RWPE2 (cell line): ENCODE results near the gene ZC3H15.

Experiments
- ATAC-seq: fragments of 200-7000 bp; cut with Tn5 transposase; 3 replicates; pipeline ENCODE4 v1.9.1; 2021; ENCODE audit warnings: low read depth
- DNase-seq: peaks from one replicate; pipeline ENCODE4 v3.0.0-alpha.2; 2020; ENCODE audit warnings: low spot score
- H3K27ac ChIP-seq: fragments of 450-650 bp; 2 replicates; pipeline ENCODE4 v1.5.1; 2017; ENCODE audit warnings: mild to moderate bottlenecking; ENCODE audit not compliant: poor library complexity, severe bottlenecking
- H3K27me3 ChIP-seq: fragments of 250-450 bp; sonication (Bioruptor Pico); 2 replicates; pipeline ENCODE4 v1.5.1; 2021; ENCODE audit warnings: mild to moderate bottlenecking, moderate library complexity; ENCODE audit not compliant: insufficient read depth, poor library complexity, severe bottlenecking
- H3K36me3 ChIP-seq: fragments of 250-450 bp; sonication (Bioruptor Pico); 2 replicates; pipeline ENCODE4 v1.5.1; 2020; ENCODE audit warnings: low read depth, mild to moderate bottlenecking, moderate library complexity
- H3K4me1 ChIP-seq: fragments of 250-450 bp; sonication (Bioruptor Pico); 2 replicates; pipeline ENCODE4 v1.5.1; 2021; ENCODE audit warnings: mild to moderate bottlenecking, moderate library complexity; ENCODE audit not compliant: insufficient read depth, poor library complexity, severe bottlenecking
- H3K4me3 ChIP-seq: fragments of 250-450 bp; sonication (Bioruptor Pico); 2 replicates; pipeline ENCODE4 v1.5.1; 2021; ENCODE audit warnings: mild to moderate bottlenecking, moderate library complexity; ENCODE audit not compliant: severe bottlenecking
- H3K9me3 ChIP-seq: fragments of 250-450 bp; sonication (Bioruptor Pico); 2 replicates; pipeline ENCODE4 v1.5.1; 2021; ENCODE audit warnings: mild to moderate bottlenecking, moderate library complexity; ENCODE audit not compliant: severe bottlenecking
- CTCF ChIP-seq: fragments of 450-650 bp; IDR thresholded peaks from one replicate; pipeline ENCODE4 v1.5.1; 2017; ENCODE audit warnings: mild to moderate bottlenecking, moderate library complexity; ENCODE audit not compliant: poor library complexity, severe bottlenecking

Gene ZC3H15

DNA sequence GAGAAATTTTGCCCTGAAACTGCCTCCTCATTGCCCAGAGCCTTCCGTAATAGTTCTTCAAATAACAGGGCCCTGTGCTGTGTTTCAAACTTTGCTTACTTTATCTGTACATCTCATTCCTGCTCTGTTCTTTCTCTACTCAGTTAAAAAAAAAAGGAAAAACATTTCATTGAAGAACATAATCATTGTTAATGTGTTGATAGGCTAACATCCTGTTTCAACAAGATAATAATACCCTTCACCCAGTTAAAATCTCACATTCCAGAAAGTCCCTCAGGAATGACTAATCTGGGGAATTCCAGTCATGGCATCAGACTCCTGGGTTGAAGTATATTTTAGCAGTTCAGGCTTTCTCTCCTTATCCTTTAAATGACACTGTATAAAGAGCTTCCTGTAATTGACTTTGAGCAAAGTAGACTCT, 58.2 kb downstream of the ZC3H15 start:
- peak overlapping the region; percentile 89 for H3K27ac ChIP-seq
- no peaks in the 10 kb centered on the region for H3K9me3 ChIP-seq
- no peak for DNase-seq
- no peaks in the 10 kb centered on the region for H3K27me3 ChIP-seq
- H3K36me3 ChIP-seq: no peaks in the 10 kb centered on the region
- H3K4me3 ChIP-seq: no peak overlapping the region
- no peak for TF ChIP-seq CTCF
- H3K4me1 ChIP-seq: peaks cover 19% of the 10 kb centered on the region
- ATAC-seq: peak; percentile 93

- H3K4me1 ChIP-seq: peaks cover 19% of the 10 kb centered on the region
- ATAC-seq: no peak
- no peaks in the 10 kb centered on the region for H3K9me3 ChIP-seq
- no peaks in the 10 kb centered on the region for H3K27me3 ChIP-seq
- no peaks in the 10 kb centered on the region for H3K36me3 ChIP-seq
- no peak for TF ChIP-seq CTCF
- H3K4me3 ChIP-seq: no peak overlapping the region
- DNase-seq: no peak
- no peak overlapping the region for H3K27ac ChIP-seq
Observed at GRCh38 chr2:186546846-186547245, 60.8 kb downstream of the ZC3H15 start.

GRCh38 chr2:186551323-186552050, 65.4 kb downstream of the ZC3H15 start:
- H3K27me3 ChIP-seq: no peaks in the 10 kb centered on the region
- no peaks in the 10 kb centered on the region for H3K4me1 ChIP-seq
- ATAC-seq: no peak
- H3K27ac ChIP-seq: no peak overlapping the region
- no peak for TF ChIP-seq CTCF
- DNase-seq: no peak
- H3K9me3 ChIP-seq: no peaks in the 10 kb centered on the region
- H3K4me3 ChIP-seq: no peak overlapping the region
- H3K36me3 ChIP-seq: no peaks in the 10 kb centered on the region

DNA sequence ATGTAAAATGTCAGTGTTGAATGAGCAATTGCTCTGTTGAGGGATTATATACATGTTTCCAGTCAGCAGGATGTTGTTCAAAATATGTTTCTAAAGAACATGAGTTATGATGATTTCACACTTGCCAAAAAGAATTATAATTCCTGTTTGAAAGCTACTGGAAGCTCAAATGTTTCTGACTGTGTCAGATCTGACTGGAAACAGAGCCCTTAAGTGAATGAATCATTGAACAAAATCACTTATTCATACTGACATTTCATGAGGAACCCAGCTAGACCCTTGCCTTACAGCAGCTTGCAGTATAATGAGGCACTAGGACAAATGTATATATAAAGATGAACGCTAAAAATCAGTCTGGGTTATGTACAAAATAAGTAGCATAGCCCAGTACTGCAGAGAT, 68.4 kb downstream of the ZC3H15 start:
- Histone ChIP-seq H3K27ac (no peak overlapping the region), H3K27me3 (no peaks in the 10 kb centered on the region), H3K9me3 (no peaks in the 10 kb centered on the region), H3K36me3 (no peaks in the 10 kb centered on the region), H3K4me1 (no peaks in the 10 kb centered on the region), H3K4me3 (no peak overlapping the region)
- DNase-seq: no peak
- no peak for ATAC-seq
- TF ChIP-seq CTCF: no peak

GRCh38 chr2:186554850-186555671, 69.0 kb downstream of the ZC3H15 start:
- Histone ChIP-seq H3K36me3 (no peaks in the 10 kb centered on the region), H3K27ac (no peak overlapping the region), H3K4me3 (no peak overlapping the region), H3K4me1 (no peaks in the 10 kb centered on the region), H3K27me3 (no peaks in the 10 kb centered on the region), H3K9me3 (no peaks in the 10 kb centered on the region)
- no peak for TF ChIP-seq CTCF
- ATAC-seq (no peak), DNase-seq (no peak)
